ENCODE results near the gene MALSU1. TPM values are rescaled to one million over a fixed set of nuclear protein-coding genes. Genes with fewer than 3 reads are reported as not detected.

The MALSU1 gene
- total and polyA plus RNA-seq, 2 of the 13 experiments (the other 11 are each of a cell fraction or from before 2014, with no cell fraction given) = 72.0 to 141 TPM

DNA sequence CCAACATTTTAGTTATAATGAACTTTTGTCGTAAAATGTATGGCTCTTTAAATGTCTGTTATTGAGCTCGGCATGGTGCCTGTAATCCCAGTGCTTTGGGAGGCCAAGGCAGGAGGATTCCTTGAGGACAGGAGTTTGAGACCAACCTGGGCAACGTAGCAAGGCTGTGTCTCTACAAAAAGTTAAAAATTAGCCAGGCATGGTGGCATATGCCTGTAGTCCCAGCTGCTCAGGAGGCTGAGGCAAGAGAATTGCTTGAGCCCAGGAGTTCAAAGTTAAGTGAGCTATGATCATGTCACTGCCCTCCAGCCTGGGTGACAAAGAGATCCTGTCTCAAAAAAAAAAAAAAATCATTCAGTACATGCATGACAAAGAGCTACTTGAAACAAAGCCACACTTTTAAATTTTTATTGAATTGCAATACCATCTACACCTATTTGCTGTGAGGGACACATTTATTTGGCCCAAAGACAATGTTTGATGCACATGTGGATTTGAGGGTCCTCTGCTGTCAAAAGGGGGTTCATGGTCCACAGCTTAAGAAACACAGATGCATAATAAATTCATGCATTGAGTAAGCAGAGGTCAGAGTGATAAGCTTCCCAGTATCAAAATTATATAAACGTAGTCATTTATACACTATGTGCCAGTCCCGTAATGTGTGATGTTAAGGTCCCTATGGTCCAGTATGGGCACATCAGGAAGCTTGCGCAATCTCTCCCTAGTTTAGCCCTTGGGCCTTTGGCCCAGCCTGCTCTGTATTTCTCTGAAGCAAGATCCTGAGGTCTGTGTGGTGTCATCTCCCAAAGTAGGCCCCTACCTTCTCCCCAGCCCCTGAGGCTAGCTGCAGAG is 4.4 kb upstream of the MALSU1 start (continued):
- TF ChIP-seq KAT8 (CRISPR knock-in tag; IDR thresholded peaks at IDR 0.05) (peak; percentile 63), NRL (CRISPR knock-in tag; IDR thresholded peaks at IDR 0.05; ENCODE audit: borderline replicate concordance) (no peak), ZFP82 (CRISPR knock-in tag; IDR thresholded peaks at IDR 0.05; ENCODE audit: borderline replicate concordance) (0 out of 2 replicates have a peak, but pooled peaks have one; percentile 44), IRF2 (CRISPR knock-in tag; IDR thresholded peaks at IDR 0.05) (peak; percentile 29; the same call in 1 of the 2 replicates), ADNP (CRISPR knock-in tag; IDR thresholded peaks at IDR 0.05) (peak; percentile 91), ZFY (CRISPR knock-in tag; IDR thresholded peaks at IDR 0.05) (peak; percentile 72), SSRP1 (CRISPR knock-in tag; IDR thresholded peaks at IDR 0.05) (peak; percentile 43; the same call in 1 of the 2 replicates), DPF2 (CRISPR knock-in tag; IDR thresholded peaks at IDR 0.05; ENCODE audit: borderline replicate concordance, low read depth) (peak; percentile 65; the same call in 1 of the 2 replicates), EEA1 (CRISPR knock-in tag; IDR thresholded peaks at IDR 0.05; ENCODE audit: borderline replicate concordance) (no peak)
- TF ChIP-seq, protein P1, sequence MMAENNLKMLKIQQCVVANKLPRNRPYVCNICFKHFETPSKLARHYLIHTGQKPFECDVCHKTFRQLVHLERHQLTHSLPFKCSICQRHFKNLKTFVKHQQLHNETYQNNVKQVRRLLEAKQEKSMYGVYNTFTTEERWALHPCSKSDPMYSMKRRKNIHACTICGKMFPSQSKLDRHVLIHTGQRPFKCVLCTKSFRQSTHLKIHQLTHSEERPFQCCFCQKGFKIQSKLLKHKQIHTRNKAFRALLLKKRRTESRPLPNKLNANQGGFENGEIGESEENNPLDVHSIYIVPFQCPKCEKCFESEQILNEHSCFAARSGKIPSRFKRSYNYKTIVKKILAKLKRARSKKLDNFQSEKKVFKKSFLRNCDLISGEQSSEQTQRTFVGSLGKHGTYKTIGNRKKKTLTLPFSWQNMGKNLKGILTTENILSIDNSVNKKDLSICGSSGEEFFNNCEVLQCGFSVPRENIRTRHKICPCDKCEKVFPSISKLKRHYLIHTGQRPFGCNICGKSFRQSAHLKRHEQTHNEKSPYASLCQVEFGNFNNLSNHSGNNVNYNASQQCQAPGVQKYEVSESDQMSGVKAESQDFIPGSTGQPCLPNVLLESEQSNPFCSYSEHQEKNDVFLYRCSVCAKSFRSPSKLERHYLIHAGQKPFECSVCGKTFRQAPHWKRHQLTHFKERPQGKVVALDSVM (CRISPR knock-in tag; IDR thresholded peaks at IDR 0.05) = peak; percentile 99
- TF ChIP-seq, protein P2, sequence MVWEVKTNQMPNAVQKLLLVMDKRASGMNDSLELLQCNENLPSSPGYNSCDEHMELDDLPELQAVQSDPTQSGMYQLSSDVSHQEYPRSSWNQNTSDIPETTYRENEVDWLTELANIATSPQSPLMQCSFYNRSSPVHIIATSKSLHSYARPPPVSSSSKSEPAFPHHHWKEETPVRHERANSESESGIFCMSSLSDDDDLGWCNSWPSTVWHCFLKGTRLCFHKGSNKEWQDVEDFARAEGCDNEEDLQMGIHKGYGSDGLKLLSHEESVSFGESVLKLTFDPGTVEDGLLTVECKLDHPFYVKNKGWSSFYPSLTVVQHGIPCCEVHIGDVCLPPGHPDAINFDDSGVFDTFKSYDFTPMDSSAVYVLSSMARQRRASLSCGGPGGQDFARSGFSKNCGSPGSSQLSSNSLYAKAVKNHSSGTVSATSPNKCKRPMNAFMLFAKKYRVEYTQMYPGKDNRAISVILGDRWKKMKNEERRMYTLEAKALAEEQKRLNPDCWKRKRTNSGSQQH (CRISPR knock-in tag; IDR thresholded peaks at IDR 0.05; ENCODE audit: low read depth) = no peak
- TF ChIP-seq, protein P3, sequence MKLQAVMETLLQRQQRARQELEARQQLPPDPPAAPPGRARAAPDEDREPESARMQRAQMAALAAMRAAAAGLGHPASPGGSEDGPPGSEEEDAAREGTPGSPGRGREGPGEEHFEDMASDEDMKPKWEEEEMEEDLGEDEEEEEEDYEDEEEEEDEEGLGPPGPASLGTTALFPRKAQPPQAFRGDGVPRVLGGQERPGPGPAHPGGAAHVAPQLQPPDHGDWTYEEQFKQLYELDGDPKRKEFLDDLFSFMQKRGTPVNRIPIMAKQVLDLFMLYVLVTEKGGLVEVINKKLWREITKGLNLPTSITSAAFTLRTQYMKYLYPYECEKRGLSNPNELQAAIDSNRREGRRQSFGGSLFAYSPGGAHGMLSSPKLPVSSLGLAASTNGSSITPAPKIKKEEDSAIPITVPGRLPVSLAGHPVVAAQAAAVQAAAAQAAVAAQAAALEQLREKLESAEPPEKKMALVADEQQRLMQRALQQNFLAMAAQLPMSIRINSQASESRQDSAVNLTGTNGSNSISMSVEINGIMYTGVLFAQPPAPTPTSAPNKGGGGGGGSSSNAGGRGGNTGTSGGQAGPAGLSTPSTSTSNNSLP (IDR thresholded peaks at IDR 0.05; ENCODE audit: low read depth, low read length) = peak; percentile 9; the same call in 1 of the 2 replicates
- TF ChIP-seq, protein P4, sequence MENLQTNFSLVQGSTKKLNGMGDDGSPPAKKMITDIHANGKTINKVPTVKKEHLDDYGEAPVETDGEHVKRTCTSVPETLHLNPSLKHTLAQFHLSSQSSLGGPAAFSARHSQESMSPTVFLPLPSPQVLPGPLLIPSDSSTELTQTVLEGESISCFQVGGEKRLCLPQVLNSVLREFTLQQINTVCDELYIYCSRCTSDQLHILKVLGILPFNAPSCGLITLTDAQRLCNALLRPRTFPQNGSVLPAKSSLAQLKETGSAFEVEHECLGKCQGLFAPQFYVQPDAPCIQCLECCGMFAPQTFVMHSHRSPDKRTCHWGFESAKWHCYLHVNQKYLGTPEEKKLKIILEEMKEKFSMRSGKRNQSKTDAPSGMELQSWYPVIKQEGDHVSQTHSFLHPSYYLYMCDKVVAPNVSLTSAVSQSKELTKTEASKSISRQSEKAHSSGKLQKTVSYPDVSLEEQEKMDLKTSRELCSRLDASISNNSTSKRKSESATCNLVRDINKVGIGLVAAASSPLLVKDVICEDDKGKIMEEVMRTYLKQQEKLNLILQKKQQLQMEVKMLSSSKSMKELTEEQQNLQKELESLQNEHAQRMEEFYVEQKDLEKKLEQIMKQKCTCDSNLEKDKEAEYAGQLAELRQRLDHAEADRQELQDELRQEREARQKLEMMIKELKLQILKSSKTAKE (CRISPR knock-in tag; IDR thresholded peaks at IDR 0.05; ENCODE audit: borderline replicate concordance) = no peak
- TF ChIP-seq, protein P5, sequence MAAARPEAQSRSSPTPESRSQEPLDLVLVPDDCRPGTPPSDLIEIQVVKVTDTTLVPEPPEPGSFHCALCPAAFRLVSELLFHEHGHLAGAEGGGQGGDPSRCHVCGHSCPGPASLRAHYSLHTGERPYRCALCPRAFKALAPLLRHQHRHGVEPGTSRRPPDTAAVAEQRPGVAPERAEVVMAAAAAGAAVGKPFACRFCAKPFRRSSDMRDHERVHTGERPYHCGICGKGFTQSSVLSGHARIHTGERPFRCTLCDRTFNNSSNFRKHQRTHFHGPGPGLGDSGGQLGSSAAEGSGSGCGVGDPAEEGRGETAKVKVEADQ (CRISPR knock-in tag; IDR thresholded peaks at IDR 0.05; ENCODE audit: borderline replicate concordance) = no peak
- TF ChIP-seq, protein P6, sequence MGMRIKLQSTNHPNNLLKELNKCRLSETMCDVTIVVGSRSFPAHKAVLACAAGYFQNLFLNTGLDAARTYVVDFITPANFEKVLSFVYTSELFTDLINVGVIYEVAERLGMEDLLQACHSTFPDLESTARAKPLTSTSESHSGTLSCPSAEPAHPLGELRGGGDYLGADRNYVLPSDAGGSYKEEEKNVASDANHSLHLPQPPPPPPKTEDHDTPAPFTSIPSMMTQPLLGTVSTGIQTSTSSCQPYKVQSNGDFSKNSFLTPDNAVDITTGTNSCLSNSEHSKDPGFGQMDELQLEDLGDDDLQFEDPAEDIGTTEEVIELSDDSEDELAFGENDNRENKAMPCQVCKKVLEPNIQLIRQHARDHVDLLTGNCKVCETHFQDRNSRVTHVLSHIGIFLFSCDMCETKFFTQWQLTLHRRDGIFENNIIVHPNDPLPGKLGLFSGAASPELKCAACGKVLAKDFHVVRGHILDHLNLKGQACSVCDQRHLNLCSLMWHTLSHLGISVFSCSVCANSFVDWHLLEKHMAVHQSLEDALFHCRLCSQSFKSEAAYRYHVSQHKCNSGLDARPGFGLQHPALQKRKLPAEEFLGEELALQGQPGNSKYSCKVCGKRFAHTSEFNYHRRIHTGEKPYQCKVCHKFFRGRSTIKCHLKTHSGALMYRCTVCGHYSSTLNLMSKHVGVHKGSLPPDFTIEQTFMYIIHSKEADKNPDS (CRISPR knock-in tag; IDR thresholded peaks at IDR 0.05) = no peak
